Fibroblast of mammary gland (primary cell): ENCODE measurements around the gene MFF.
A peak's percentile ranks its signal among the peaks of the same experiment; 100 is the strongest.
"Not testable (repeated sequence)": the region's sequence is repeated elsewhere in the genome, so short reads cannot be mapped to it uniquely, and the experiment has no call there.

Experiments
- DNase-seq: peaks from one replicate; pipeline ENCODE4 v3.0.0-alpha.2; 2010; ENCODE audit warnings: low read depth
- H3K4me3 ChIP-seq: 2 replicates; pipeline ENCODE4 v1.5.1; 2011; ENCODE audit warnings: low read depth, mild to moderate bottlenecking, low read length, moderate library complexity; ENCODE audit not compliant: control insufficient read depth
- TF ChIP-seq, protein P1 (sequence below): conservative IDR thresholded peaks from 2 replicates; pipeline ENCODE4 v1.5.1; 2011; ENCODE audit warnings: low read depth, low read length, inconsistent platforms; ENCODE audit not compliant: control insufficient read depth, insufficient read depth

MFF gene

DNA sequence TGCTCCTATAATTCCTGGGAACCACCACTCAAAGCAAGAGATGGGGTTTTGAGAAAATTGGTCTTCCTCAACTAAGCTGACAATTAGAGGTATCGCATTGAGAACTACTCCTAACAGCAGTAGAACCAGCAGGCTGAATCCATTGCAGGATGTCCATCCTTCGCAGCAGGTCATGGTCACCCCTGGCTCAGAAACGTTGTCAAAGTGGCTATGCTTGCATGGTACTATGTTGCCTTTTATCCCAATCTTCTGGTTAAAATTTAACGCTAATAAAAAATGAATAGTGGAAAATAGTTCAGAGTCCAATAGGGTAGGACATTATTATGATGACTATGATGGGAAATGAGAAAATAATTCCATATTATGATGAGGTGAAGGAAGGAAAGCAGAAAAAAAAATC lies 54.0 kb downstream of the MFF start, which contains the start of gene TM4SF20:
Gene TM4SF20, minus strand, starts transcription at position 212 of the 400 bp plus-strand sequence. Its CDS starts 38 bp downstream, at position 174.
- DNase-seq = no peak
- TF ChIP-seq, protein P1, sequence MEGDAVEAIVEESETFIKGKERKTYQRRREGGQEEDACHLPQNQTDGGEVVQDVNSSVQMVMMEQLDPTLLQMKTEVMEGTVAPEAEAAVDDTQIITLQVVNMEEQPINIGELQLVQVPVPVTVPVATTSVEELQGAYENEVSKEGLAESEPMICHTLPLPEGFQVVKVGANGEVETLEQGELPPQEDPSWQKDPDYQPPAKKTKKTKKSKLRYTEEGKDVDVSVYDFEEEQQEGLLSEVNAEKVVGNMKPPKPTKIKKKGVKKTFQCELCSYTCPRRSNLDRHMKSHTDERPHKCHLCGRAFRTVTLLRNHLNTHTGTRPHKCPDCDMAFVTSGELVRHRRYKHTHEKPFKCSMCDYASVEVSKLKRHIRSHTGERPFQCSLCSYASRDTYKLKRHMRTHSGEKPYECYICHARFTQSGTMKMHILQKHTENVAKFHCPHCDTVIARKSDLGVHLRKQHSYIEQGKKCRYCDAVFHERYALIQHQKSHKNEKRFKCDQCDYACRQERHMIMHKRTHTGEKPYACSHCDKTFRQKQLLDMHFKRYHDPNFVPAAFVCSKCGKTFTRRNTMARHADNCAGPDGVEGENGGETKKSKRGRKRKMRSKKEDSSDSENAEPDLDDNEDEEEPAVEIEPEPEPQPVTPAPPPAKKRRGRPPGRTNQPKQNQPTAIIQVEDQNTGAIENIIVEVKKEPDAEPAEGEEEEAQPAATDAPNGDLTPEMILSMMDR = no peak
- no peak within 1 kb of the TSS for H3K4me3 ChIP-seq

DNA sequence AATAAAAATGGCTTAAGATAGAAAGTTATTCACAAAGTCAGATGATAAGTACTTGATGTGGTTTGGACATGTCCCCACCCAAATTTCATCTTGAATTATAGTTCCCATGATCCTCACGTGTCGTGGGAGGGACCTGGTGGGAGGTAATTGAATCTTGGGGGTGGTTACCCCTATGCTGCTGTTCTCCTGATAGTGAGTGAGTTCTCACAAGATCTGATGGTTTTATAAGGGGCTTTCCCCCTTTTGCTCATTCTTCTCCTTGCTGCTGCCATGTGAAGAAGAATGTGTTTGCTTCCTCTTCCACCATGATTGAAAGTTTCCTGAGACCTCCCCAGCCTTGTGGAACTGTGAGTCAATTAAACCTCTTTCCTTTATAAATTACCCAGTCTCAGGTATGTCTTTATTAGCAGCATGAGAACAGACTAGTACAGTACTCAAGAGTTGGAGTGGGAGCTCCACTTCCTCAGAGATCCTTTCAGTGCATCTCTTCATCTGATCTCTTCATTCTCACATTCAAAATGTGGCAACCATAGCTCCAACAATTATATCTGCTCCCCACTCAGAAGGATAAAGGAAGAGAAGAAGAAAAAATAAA lies 57.3 kb downstream of the MFF start:
- DNase-seq, H3K4me3 ChIP-seq: not testable (repeated sequence)

DNA sequence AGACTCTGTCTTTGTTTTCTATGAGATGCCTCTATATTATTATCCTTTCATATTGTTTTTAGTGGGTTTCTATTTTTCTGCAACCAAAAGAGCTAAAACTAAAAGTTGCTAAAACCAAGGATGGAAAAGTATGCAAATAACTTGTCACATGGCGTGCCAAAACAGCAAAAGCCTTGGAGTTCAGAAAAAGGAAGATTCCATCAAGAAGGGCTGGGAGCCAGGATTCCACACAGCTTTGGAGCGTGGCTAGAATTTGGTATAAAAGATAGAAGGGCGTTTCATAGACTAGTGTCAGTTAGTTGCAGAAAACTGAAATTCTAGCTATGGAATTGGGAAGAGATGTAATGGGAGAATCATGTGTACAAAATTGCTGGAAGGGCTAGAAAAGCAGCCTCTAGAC lies 58.6 kb downstream of the MFF start:
- TF ChIP-seq, protein P1 = no peak
- H3K4me3 ChIP-seq = no peak overlapping the region

GRCh38 chr2:227386630-227387029 lies 61.6 kb downstream of the MFF start:
- no peak overlapping the region for H3K4me3 ChIP-seq
- TF ChIP-seq, protein P1 = no peak
- no peak for DNase-seq

More for the DNA sequence above, 58.6 kb downstream of the MFF start:
- no peak for DNase-seq

GRCh38 chr2:227387583-227387982 lies 62.5 kb downstream of the MFF start, which contains the start of gene SCYGR1:
Gene SCYGR1 (minus strand): TSS chr2:227387949. CDS start chr2:227387949, 0 bp downstream.
- not testable (repeated sequence) for H3K4me3 ChIP-seq, DNase-seq

- no peak overlapping the region for H3K4me3 ChIP-seq
- peak; percentile 98 for DNase-seq
- TF ChIP-seq, protein P1 = no peak
Observed at GRCh38 chr2:227388537-227389011, 63.5 kb downstream of the MFF start.

GRCh38 chr2:227389231-227389630 lies 64.2 kb downstream of the MFF start:
- H3K4me3 ChIP-seq = no peak overlapping the region
- TF ChIP-seq, protein P1 = no peak
- DNase-seq = no peak

- TF ChIP-seq, protein P1 = no peak
- H3K4me3 ChIP-seq = no peak overlapping the region
- peak; percentile 66 for DNase-seq
Observed at GRCh38 chr2:227389661-227390060, 64.6 kb downstream of the MFF start.
